Neural progenitor cell (in vitro differentiated cells): ENCODE data around the gene EFNB2. TPM values are rescaled to one million over a fixed set of nuclear protein-coding genes. Genes with fewer than 3 reads are reported as not detected.

ENCODE experiments used
- DNase-seq: peaks from one replicate; pipeline ENCODE4 v3.0.0-alpha.2; 2016; ENCODE audit warnings: low spot score
- H2AFZ ChIP-seq: fragments of 200-600 bp; sonication (generic); replicated peaks from 2 replicates; pipeline ENCODE4 v1.6.1; 2016; ENCODE audit warnings: antibody characterized with exemption
- H3F3A ChIP-seq: fragments of 200-600 bp; sonication (generic); 2 replicates; pipeline ENCODE4 v1.6.1; 2016; ENCODE audit warnings: antibody characterized with exemption, low read depth
- H3K27ac ChIP-seq: fragments of 200-600 bp; sonication (generic); 2 replicates; pipeline ENCODE4 v1.5.1; 2016; ENCODE audit warnings: mild to moderate bottlenecking
- H3K27me3 ChIP-seq: fragments of 200-600 bp; sonication (generic); 2 replicates; pipeline ENCODE4 v1.6.1; 2016; ENCODE audit warnings: mild to moderate bottlenecking, moderate library complexity
- H3K36me3 ChIP-seq: fragments of 200-600 bp; sonication (generic); 2 replicates; pipeline ENCODE4 v1.5.1; 2016
- H3K4me1 ChIP-seq: fragments of 200-600 bp; sonication (generic); 2 replicates; pipeline ENCODE4 v1.6.1; 2016; ENCODE audit warnings: mixed run types
- H3K4me2 ChIP-seq: fragments of 200-600 bp; sonication (generic); 2 replicates; pipeline ENCODE4 v1.6.1; 2016
- H3K4me3 ChIP-seq: fragments of 200-600 bp; sonication (generic); 2 replicates; pipeline ENCODE4 v1.5.1; 2016
- H3K79me2 ChIP-seq: fragments of 200-600 bp; sonication (generic); 2 replicates; pipeline ENCODE4 v1.6.1; 2016; ENCODE audit warnings: low read depth
- H3K9ac ChIP-seq: fragments of 200-600 bp; sonication (generic); 2 replicates; pipeline ENCODE4 v1.6.1; 2016
- H3K9me3 ChIP-seq: fragments of 200-600 bp; sonication (generic); 2 replicates; pipeline ENCODE4 v1.5.1; 2016; ENCODE audit warnings: low read depth
- H4K20me1 ChIP-seq: fragments of 200-600 bp; sonication (generic); 2 replicates; pipeline ENCODE4 v1.6.1; 2016; ENCODE audit warnings: low read depth
- H3K27ac Mint-ChIP-seq: 3 replicates; pipeline ENCODE4 v1.8.0; 2021; ENCODE audit warnings: mixed read lengths
- H3K27me3 Mint-ChIP-seq: 2 replicates; pipeline ENCODE4 v1.8.0; 2022; ENCODE audit warnings: low read depth, mild to moderate bottlenecking, inconsistent platforms, moderate library complexity, mixed read lengths; ENCODE audit not compliant: insufficient read depth
- H3K36me3 Mint-ChIP-seq: 3 replicates; pipeline ENCODE4 v1.8.0; 2021; ENCODE audit warnings: mixed read lengths
- H3K4me1 Mint-ChIP-seq: 3 replicates; pipeline ENCODE4 v1.8.0; 2021; ENCODE audit warnings: mixed read lengths
- H3K4me3 Mint-ChIP-seq: 3 replicates; pipeline ENCODE4 v1.8.0; 2021; ENCODE audit warnings: mild to moderate bottlenecking, moderate library complexity, mixed read lengths
- H3K9me3 Mint-ChIP-seq: 3 replicates; pipeline ENCODE4 v1.8.0; 2020; ENCODE audit warnings: mixed read lengths
- CTCF ChIP-seq: fragments of 200-600 bp; sonication (generic); IDR thresholded peaks from 2 replicates; pipeline ENCODE4 v1.5.1; 2017; ENCODE audit warnings: antibody characterized with exemption, mild to moderate bottlenecking
- EZH2 ChIP-seq: fragments of 200-600 bp; sonication (generic); IDR thresholded peaks from 2 replicates; pipeline ENCODE4 v1.6.1; 2017; ENCODE audit warnings: antibody characterized with exemption, mild to moderate bottlenecking, moderate library complexity
- EZH2phosphoT487 ChIP-seq: fragments of 200-600 bp; sonication (generic); IDR thresholded peaks from 2 replicates; pipeline ENCODE4 v1.6.1; 2017; ENCODE audit warnings: antibody characterized with exemption
- total RNA-seq: library from RNA; depleted of rRNA; stranded (reverse); fragments of >200 nt; gene quantifications from 2 replicates; pipeline ENCODE4 v1.2.3, GENCODE V29; 2015; ENCODE audit warnings: low replicate concordance

The EFNB2 gene
- total RNA-seq, 1 donor from 2014 or later: 101 TPM

GRCh38 chr13:106488076-106488475, 47.4 kb downstream of the EFNB2 start:
- peaks cover 26% of the 10 kb centered on the region for H3K4me1 Mint-ChIP-seq
- TF ChIP-seq CTCF: no peak
- no peak for TF ChIP-seq EZH2phosphoT487
- no peak for TF ChIP-seq EZH2
- H3K27ac ChIP-seq: peak overlapping the region; percentile 51

GRCh38 chr13:106487129-106487528, 48.3 kb downstream of the EFNB2 start:
- peaks cover 11% of the 10 kb centered on the region for H3K9me3 Mint-ChIP-seq
- H3K27ac Mint-ChIP-seq: no peak overlapping the region
- peaks cover 2% of the 10 kb centered on the region for H3K27me3 Mint-ChIP-seq
- no peak overlapping the region for H3K9ac ChIP-seq
- H3K79me2 ChIP-seq: peaks cover 8% of the 10 kb centered on the region
- no peak overlapping the region for H3K4me3 ChIP-seq
- H3K4me1 Mint-ChIP-seq: peaks cover 22% of the 10 kb centered on the region
- no peaks in the 10 kb centered on the region for H3K27me3 ChIP-seq
- H3F3A ChIP-seq: peaks cover 47% of the 10 kb centered on the region
- H3K36me3 ChIP-seq: no peaks in the 10 kb centered on the region
- TF ChIP-seq EZH2: no peak
- TF ChIP-seq EZH2phosphoT487: no peak
- no peak for TF ChIP-seq CTCF
- H3K36me3 Mint-ChIP-seq: peaks cover 20% of the 10 kb centered on the region
- H2AFZ ChIP-seq: no peak overlapping the region
- no peak for DNase-seq
- H3K9me3 ChIP-seq: no peaks in the 10 kb centered on the region
- no peak overlapping the region for H3K27ac ChIP-seq
- H4K20me1 ChIP-seq: peaks cover 42% of the 10 kb centered on the region
- H3K4me1 ChIP-seq: no peaks in the 10 kb centered on the region
- H3K4me3 Mint-ChIP-seq: no peak overlapping the region
- H3K4me2 ChIP-seq: no peak overlapping the region

More at GRCh38 chr13:106488076-106488475, 47.4 kb downstream of the EFNB2 start:
- peaks cover 17% of the 10 kb centered on the region for H3K79me2 ChIP-seq
- H3F3A ChIP-seq: peaks cover 54% of the 10 kb centered on the region
- H3K27ac Mint-ChIP-seq: no peak overlapping the region
- H3K4me1 ChIP-seq: no peaks in the 10 kb centered on the region
- no peak for DNase-seq
- peaks cover 28% of the 10 kb centered on the region for H3K36me3 Mint-ChIP-seq
- H3K4me2 ChIP-seq: no peak overlapping the region
- no peak overlapping the region for H2AFZ ChIP-seq
- no peaks in the 10 kb centered on the region for H3K27me3 ChIP-seq
- H3K4me3 Mint-ChIP-seq: no peak overlapping the region
- no peak overlapping the region for H3K9ac ChIP-seq
- H3K4me3 ChIP-seq: no peak overlapping the region
- peaks cover 3% of the 10 kb centered on the region for H3K27me3 Mint-ChIP-seq
- peaks cover 51% of the 10 kb centered on the region for H4K20me1 ChIP-seq
- H3K9me3 Mint-ChIP-seq: peaks cover 4% of the 10 kb centered on the region
- H3K9me3 ChIP-seq: no peaks in the 10 kb centered on the region
- no peaks in the 10 kb centered on the region for H3K36me3 ChIP-seq

GRCh38 chr13:106486287-106486686, 49.2 kb downstream of the EFNB2 start:
- no peak overlapping the region for H3K4me3 Mint-ChIP-seq
- peaks cover 11% of the 10 kb centered on the region for H3K9me3 Mint-ChIP-seq
- Histone ChIP-seq H3K36me3 (no peaks in the 10 kb centered on the region), H4K20me1 (peaks cover 34% of the 10 kb centered on the region), H3F3A (peaks cover 39% of the 10 kb centered on the region), H3K9me3 (no peaks in the 10 kb centered on the region), H3K4me3 (no peak overlapping the region), H3K4me1 (no peaks in the 10 kb centered on the region), H3K27ac (no peak overlapping the region), H3K79me2 (no peaks in the 10 kb centered on the region), H3K4me2 (no peak overlapping the region), H2AFZ (no peak overlapping the region), H3K27me3 (no peaks in the 10 kb centered on the region), H3K9ac (no peak overlapping the region)
- no peak for TF ChIP-seq CTCF
- TF ChIP-seq EZH2phosphoT487: no peak
- no peak for TF ChIP-seq EZH2
- H3K27ac Mint-ChIP-seq: peak overlapping the region; percentile 22
- no peaks in the 10 kb centered on the region for H3K27me3 Mint-ChIP-seq
- H3K36me3 Mint-ChIP-seq: peaks cover 13% of the 10 kb centered on the region
- no peak for DNase-seq
- peaks cover 17% of the 10 kb centered on the region for H3K4me1 Mint-ChIP-seq
